Transverse colon (tissue), 4 donors: ENCODE measurements around the gene SLC25A25. TPM values are rescaled to one million over a fixed set of nuclear protein-coding genes. Genes with fewer than 3 reads are reported as not detected.
A peak's percentile ranks its signal among the peaks of the same experiment; 100 is the strongest.

ENCODE experiments used
- DNase-seq: peaks from one replicate; pipeline ENCODE4 v3.0.0-alpha.2; 2019
- H3K27ac ChIP-seq, 4 donors: fragments of 200-600 bp; sonication (generic); 2 replicates each; pipeline ENCODE4 v1.5.1; 2016 to 2018; ENCODE audit warnings: inconsistent platforms in 4 of 4
- H3K27me3 ChIP-seq: fragments of 200-600 bp; sonication (generic); 2 replicates; pipeline ENCODE4 v1.5.1; 2017; ENCODE audit warnings: inconsistent platforms
- H3K36me3 ChIP-seq, 4 donors: fragments of 200-600 bp; sonication (generic); 2 replicates each; pipeline ENCODE4 v1.5.1; 2017 to 2019; ENCODE audit warnings: inconsistent platforms in 4 of 4
- H3K4me1 ChIP-seq, 4 donors: fragments of 200-600 bp; sonication (generic); 2 replicates each; pipeline ENCODE4 v1.5.1; 2017 to 2020; ENCODE audit warnings: inconsistent platforms in 4 of 4
- H3K4me3 ChIP-seq, 4 donors: fragments of 200-600 bp; sonication (generic); 1 replicate in 1 of 4; 2 replicates in 3 of 4; pipeline versions ENCODE4 v1.5.1 to v1.6.1; 2017 to 2019; ENCODE audit warnings: inconsistent platforms in 4 of 4
- H3K9me3 ChIP-seq, 2 donors: fragments of 200-600 bp; sonication (generic); 2 replicates each; pipeline ENCODE4 v1.5.1; 2017 to 2019; ENCODE audit warnings: inconsistent platforms in 2 of 2
- CTCF ChIP-seq, 5 experiments: fragments of 200-600 bp in 3 of 5; fragments of 450-650 bp in 2 of 5; sonication (generic) in 3 of 5; IDR thresholded peaks; 1 replicate in 2 of 5; 2 replicates in 3 of 5; pipeline ENCODE4 v1.5.1; 2016 to 2017; ENCODE audit warnings: antibody characterized with exemption in 5 of 5, inconsistent platforms in 3 of 5, mild to moderate bottlenecking in 2 of 5, moderate library complexity in 1 of 5
- EP300 ChIP-seq: sonication (generic); formaldehyde crosslinking; IDR thresholded peaks from one replicate; pipeline ENCODE4 v1.6.1; 2017; ENCODE audit warnings: antibody characterized with exemption, low read depth
- POLR2A ChIP-seq: fragments of 450-650 bp; IDR thresholded peaks from one replicate; pipeline ENCODE4 v1.6.1; 2016; ENCODE audit warnings: antibody characterized with exemption, mild to moderate bottlenecking, moderate library complexity
- POLR2AphosphoS5 ChIP-seq, 3 donors: sonication (generic); formaldehyde crosslinking; IDR thresholded peaks; one replicate each; pipeline ENCODE4 v1.6.1; 2016; ENCODE audit warnings: antibody characterized with exemption in 3 of 3
- WGBS, 2 donors: methylation state at CpG; one replicate each; pipeline ENCODE4 v1.1.5; 2018; ENCODE audit warnings: low coverage in 1 of 2; 5-methylcytosine and 5-hydroxymethylcytosine counted together
- in situ Hi-C, 4 donors: fragments of 200-750 bp; cut with MboI; loops; one replicate each; pipeline versions ENCODE4 v1.15.0 to v1.15.1; 2017; ENCODE audit warnings: low sequenced_read_pairs in 3 of 4, low pct_ligation_motif_present in 1 of 4, low pct_unique_long_range_greater_than_20kb in 1 of 4
- intact Hi-C: fragments of 100-400 bp; cut with DNase I; formaldehyde crosslinking; loops from one replicate; pipeline ENCODE4 v1.15.1; 2023; ENCODE audit warnings: low total_unique reads
- total RNA-seq, 4 donors: library from RNA; depleted of rRNA; stranded (reverse); fragments of >200 nt; gene quantifications; one replicate each; pipeline ENCODE4 v1.1.0, GENCODE V29; 2016

Gene SLC25A25
- total RNA-seq, 4 donors from 2014 or later: 25.5 to 35.5 (median 32.5) TPM

- peaks cover 18 to 52% (median 25%) of the 10 kb centered on the region in 4 donors for H3K4me1 ChIP-seq
- TF ChIP-seq EP300: no peak
- no peak for TF ChIP-seq CTCF (IDR thresholded peaks at IDR 0.05)
- TF ChIP-seq POLR2A: no peak
- TF ChIP-seq POLR2AphosphoS5 (IDR thresholded peaks at IDR 0.05): no peak
- H3K27me3 ChIP-seq: no peaks in the 10 kb centered on the region
- peak overlapping the region in 3 of 4 donors; percentile 66 to 78 (median 78) for H3K27ac ChIP-seq
- DNase-seq: no peak
- WGBS, 2 donors: 78 to 83% methylated on average over 6 to 11 of the region's 11 CpGs
- H3K4me3 ChIP-seq: no peak overlapping the region
- intact Hi-C loops: loop anchor here (5.0 kb wide), 1 partner anchor 1394 kb away; no protein-coding TSS in a partner anchor
- H3K36me3 ChIP-seq: no peaks in the 10 kb centered on the region
- no peaks in the 10 kb centered on the region for H3K9me3 ChIP-seq
- in situ Hi-C loops: no loop called here
Measured at GRCh38 chr9:128053560-128053959, 14.5 kb upstream of the SLC25A25 start.

- no peaks in the 10 kb centered on the region for H3K36me3 ChIP-seq
- H3K27ac ChIP-seq: peak overlapping the region in 3 of 4 donors; percentile 66 to 78 (median 78)
- intact Hi-C loops: loop anchor here (5.0 kb wide), 1 partner anchor 1393 kb away; no protein-coding TSS in a partner anchor
- TF ChIP-seq POLR2A: no peak
- TF ChIP-seq POLR2AphosphoS5 (IDR thresholded peaks at IDR 0.05): no peak
- TF ChIP-seq EP300: no peak
- no peak for TF ChIP-seq CTCF (IDR thresholded peaks at IDR 0.05)
- H3K9me3 ChIP-seq: no peaks in the 10 kb centered on the region
- in situ Hi-C loops: no loop called here
- no peak overlapping the region for H3K4me3 ChIP-seq
- H3K27me3 ChIP-seq: no peaks in the 10 kb centered on the region
- DNase-seq: no peak
- 78 to 79% methylated on average over 3 of the region's 3 CpGs for WGBS, 2 donors
- peaks cover 18 to 57% (median 27%) of the 10 kb centered on the region in 4 donors for H3K4me1 ChIP-seq
Measured at GRCh38 chr9:128054087-128054486, 13.9 kb upstream of the SLC25A25 start.

GRCh38 chr9:128055344-128056040, 12.5 kb upstream of the SLC25A25 start:
- DNase-seq: peak; percentile 51
- intact Hi-C loops (no loop called here), in situ Hi-C loops (no loop called here)
- Histone ChIP-seq H3K9me3 (no peaks in the 10 kb centered on the region), H3K36me3 (no peaks in the 10 kb centered on the region), H3K4me3 (no peak overlapping the region), H3K4me1 (peaks cover 18 to 67% (median 32%) of the 10 kb centered on the region in 4 donors), H3K27ac (peak overlapping the region; percentile 68 to 81 (median 78)), H3K27me3 (no peaks in the 10 kb centered on the region)
- TF ChIP-seq POLR2AphosphoS5 (IDR thresholded peaks at IDR 0.05): peak in 2 of 3 donors; percentile 47 to 63
- TF ChIP-seq EP300: peak; percentile 65
- TF ChIP-seq POLR2A: no peak
- WGBS, 2 donors: 45 to 47% methylated on average over 3 to 7 of the region's 7 CpGs

GRCh38 chr9:128056086-128056485, 11.9 kb upstream of the SLC25A25 start:
- in situ Hi-C loops: no loop called here
- no peaks in the 10 kb centered on the region for H3K9me3 ChIP-seq
- H3K27me3 ChIP-seq: no peaks in the 10 kb centered on the region
- no peak for DNase-seq
- no peaks in the 10 kb centered on the region for H3K36me3 ChIP-seq
- H3K4me3 ChIP-seq: no peak overlapping the region
- intact Hi-C loops: no loop called here
- no peak for TF ChIP-seq EP300
- no peak for TF ChIP-seq POLR2A
- no peak for TF ChIP-seq POLR2AphosphoS5 (IDR thresholded peaks at IDR 0.05)
- TF ChIP-seq CTCF (IDR thresholded peaks at IDR 0.05): no peak
- WGBS, 2 donors: 81% methylated on average over 3 of the region's 3 CpGs; no CpG with 5 or more reads in 1 of the 2 donors
- peak overlapping the region; percentile 68 to 81 (median 74) for H3K27ac ChIP-seq
- H3K4me1 ChIP-seq: peaks cover 20 to 72% (median 37%) of the 10 kb centered on the region in 4 donors
